Stomach (tissue), 8 donors: ENCODE measurements around the gene NDUFA1. TPM values are rescaled to one million over a fixed set of nuclear protein-coding genes. Genes with fewer than 3 reads are reported as not detected.

Experiments used
- polyA plus RNA-seq, 3 donors: library from polyadenylated mRNA; stranded (reverse); fragments of 200-250 nt; gene quantifications; one replicate each; pipeline ENCODE4 v1.2.3, GENCODE V29; 2013
- total RNA-seq, 5 donors: library from RNA; depleted of rRNA; stranded (reverse); fragments of >200 nt; gene quantifications; one replicate each; pipeline versions ENCODE4 v1.1.0 to v1.2.3, GENCODE V29; 2014 to 2016
- donor health status: healthy with polysubstance abuse.
- donor health status: Bipolar disorder and iron deficiency.
- donor health status: healthy.

The NDUFA1 gene
- total and polyA plus RNA-seq, 8 donors, result 46.2 to 260 (median 71.4) TPM

Other genes with a start within 250 kb of the NDUFA1 start
- gene SEPTIN6, start 178.7 kb upstream of the NDUFA1 start, total RNA-seq, result 10 to 100 TPM; 14.3 to 35.3 (median 23.3) TPM
- 1 to 10 TPM; 7.6 to 9.3 (median 8.2) TPM for gene SEPTIN6, start 178.7 kb upstream of the NDUFA1 start, polyA plus RNA-seq
- gene SOWAHD, start 113.2 kb upstream of the NDUFA1 start, total RNA-seq, result 10 to 100 TPM in 1 of 5 donors, not detected in 4; 33.6 TPM
- gene SOWAHD, start 113.2 kb upstream of the NDUFA1 start, polyA plus RNA-seq, result 1 to 10 TPM; 1.5 to 2.0 (median 1.6) TPM
- 1,000 to 10,000 TPM in 2 of 5 donors, 100 to 1,000 TPM in 3; 117 to 3,049 (median 913) TPM for gene RPL39, start 80.2 kb upstream of the NDUFA1 start, total RNA-seq
- gene RPL39, start 80.2 kb upstream of the NDUFA1 start, polyA plus RNA-seq, result 1,000 to 10,000 TPM; 6,944 to 8,391 (median 7,935) TPM
- gene UPF3B, start 18.9 kb upstream of the NDUFA1 start, total RNA-seq, result 10 to 100 TPM in 1 of 5 donors, 1 to 10 TPM in 4; 1.2 to 10.7 (median 6.7) TPM
- 10 to 100 TPM in 1 of 3 donors, 1 to 10 TPM in 2; 6.4 to 25.1 (median 9.8) TPM for gene UPF3B, start 18.9 kb upstream of the NDUFA1 start, polyA plus RNA-seq
- gene RNF113A, start 99 bp upstream of the NDUFA1 start, total RNA-seq, result 10 to 100 TPM in 3 of 5 donors, 1 to 10 TPM in 2; 9.5 to 42.0 (median 10.9) TPM
- gene RNF113A, start 99 bp upstream of the NDUFA1 start, polyA plus RNA-seq, result 10 to 100 TPM; 14.4 to 26.4 (median 19.5) TPM
- gene AKAP14, start 24.1 kb downstream of the NDUFA1 start, total RNA-seq, result not detected
- not detected for gene AKAP14, start 24.1 kb downstream of the NDUFA1 start, polyA plus RNA-seq
- gene NKAP, start 71.9 kb downstream of the NDUFA1 start, total RNA-seq, result 1 to 10 TPM in 4 of 5 donors, under 1 TPM in 1; 0.58 to 7.5 (median 6.1) TPM
- gene NKAP, start 71.9 kb downstream of the NDUFA1 start, polyA plus RNA-seq, result 1 to 10 TPM; 3.7 to 6.7 (median 6.3) TPM
- not detected for gene RHOXF2B, start 205.9 kb downstream of the NDUFA1 start, total RNA-seq
- not detected for gene RHOXF2B, start 205.9 kb downstream of the NDUFA1 start, polyA plus RNA-seq
- gene RHOXF1, start 244.1 kb downstream of the NDUFA1 start, total RNA-seq, result not detected
- gene RHOXF1, start 244.1 kb downstream of the NDUFA1 start, polyA plus RNA-seq, result not detected